ENCODE measurements around the gene IDH2.
A peak's percentile ranks its signal among the peaks of the same experiment; 100 is the strongest.

The IDH2 gene

GRCh38 chr15:90062462-90062932, 39.8 kb downstream of the IDH2 start:
- DNase-seq: peak; percentile 76

GRCh38 chr15:90062023-90062442, 40.2 kb downstream of the IDH2 start:
- peak; percentile 76 for DNase-seq

GRCh38 chr15:90060797-90061196, 41.5 kb downstream of the IDH2 start:
- DNase-seq: no peak

DNA sequence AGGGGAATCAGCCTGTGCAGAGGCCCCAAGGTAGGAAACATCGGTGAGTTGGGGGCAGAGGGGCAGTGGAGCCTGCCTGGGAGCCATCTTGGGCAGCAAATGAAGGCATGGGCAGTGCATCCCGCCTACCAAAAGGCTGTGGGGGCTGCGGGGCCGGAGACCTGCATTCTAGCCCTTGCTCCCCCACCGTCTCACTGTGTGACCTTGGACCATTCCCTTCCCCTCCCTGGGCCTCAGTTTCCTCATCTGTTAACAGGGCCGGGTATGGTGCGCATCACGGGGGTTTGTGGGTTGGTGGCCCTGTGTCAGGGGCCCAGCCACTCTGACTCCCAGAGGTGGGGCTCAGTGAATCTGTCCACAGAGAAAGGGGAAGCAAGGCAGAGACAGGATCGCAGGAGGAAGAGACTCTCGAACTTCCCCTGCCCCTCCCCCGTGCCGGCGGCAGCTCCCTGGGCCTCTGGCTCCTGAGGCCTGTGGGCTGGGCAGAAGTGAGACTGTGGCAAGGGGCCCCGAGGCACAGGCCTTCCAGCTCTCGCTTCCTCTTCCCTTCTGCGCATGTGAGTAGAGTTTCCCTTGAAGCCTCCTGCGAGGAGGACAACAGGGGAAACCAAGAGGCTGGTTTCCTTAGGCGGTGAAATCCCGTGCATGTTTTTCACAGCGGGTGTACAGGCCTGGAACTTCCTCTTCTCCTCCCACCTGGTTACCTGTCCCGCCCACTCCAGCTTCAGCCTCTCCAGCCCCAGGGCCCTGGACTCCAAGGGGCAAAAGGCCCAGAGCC, 42.9 kb downstream of the IDH2 start:
- no peak for DNase-seq

GRCh38 chr15:90058775-90059174, 43.5 kb downstream of the IDH2 start:
- no peak for DNase-seq

DNA sequence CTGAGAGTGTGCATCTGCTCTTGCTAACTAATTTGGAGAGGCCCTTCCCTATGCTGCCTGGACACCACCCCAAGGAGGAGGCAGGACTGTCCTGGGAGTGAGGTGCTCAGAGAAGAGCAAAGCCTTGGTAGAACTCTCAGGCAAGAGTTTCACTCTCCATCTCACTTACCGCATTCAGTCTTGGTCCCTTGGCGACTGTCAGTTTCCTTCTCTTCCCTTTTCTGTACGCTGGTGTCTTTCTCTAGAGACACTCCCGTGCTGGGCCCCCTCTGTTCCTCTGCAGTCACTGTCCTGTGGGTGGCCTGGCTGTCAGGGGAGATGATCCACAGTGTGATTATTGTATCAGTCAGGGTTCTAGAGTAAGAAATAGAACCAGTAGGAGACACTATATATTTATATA, 44.0 kb downstream of the IDH2 start:
- DNase-seq: no peak

- DNase-seq: no peak
These were observed 45.7 kb downstream of the IDH2 start for GRCh38 chr15:90056529-90056928.

GRCh38 chr15:90055182-90055581, 47.1 kb downstream of the IDH2 start:
- DNase-seq: no peak

DNA sequence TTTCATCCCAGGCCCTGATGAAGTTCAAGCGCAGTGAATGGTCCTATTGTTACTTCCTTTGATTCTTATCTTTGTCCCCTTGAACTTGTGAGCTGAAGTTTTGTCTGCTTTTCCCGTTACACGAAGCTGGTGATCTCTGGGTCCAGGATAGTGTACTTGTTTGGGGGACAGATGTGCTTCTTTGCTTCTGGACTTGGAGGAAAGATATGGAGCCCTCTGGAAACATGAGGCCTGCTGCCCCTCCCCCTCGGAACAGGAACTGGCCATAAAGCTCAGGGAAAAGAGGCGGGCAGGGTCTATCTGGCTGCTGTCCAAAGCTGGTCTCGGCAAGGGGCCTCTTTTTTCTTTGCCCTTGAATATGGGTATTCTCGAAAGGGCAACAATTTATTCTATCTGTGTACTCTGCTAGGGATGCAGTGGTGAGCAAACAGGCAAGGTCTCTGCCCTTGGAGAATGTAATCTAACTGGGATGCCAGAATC, 47.6 kb downstream of the IDH2 start:
- no peak for DNase-seq

GRCh38 chr15:90053685-90054466, 48.4 kb downstream of the IDH2 start:
- no peak for DNase-seq

GRCh38 chr15:90051874-90052273, 50.4 kb downstream of the IDH2 start:
- no peak for DNase-seq

DNA sequence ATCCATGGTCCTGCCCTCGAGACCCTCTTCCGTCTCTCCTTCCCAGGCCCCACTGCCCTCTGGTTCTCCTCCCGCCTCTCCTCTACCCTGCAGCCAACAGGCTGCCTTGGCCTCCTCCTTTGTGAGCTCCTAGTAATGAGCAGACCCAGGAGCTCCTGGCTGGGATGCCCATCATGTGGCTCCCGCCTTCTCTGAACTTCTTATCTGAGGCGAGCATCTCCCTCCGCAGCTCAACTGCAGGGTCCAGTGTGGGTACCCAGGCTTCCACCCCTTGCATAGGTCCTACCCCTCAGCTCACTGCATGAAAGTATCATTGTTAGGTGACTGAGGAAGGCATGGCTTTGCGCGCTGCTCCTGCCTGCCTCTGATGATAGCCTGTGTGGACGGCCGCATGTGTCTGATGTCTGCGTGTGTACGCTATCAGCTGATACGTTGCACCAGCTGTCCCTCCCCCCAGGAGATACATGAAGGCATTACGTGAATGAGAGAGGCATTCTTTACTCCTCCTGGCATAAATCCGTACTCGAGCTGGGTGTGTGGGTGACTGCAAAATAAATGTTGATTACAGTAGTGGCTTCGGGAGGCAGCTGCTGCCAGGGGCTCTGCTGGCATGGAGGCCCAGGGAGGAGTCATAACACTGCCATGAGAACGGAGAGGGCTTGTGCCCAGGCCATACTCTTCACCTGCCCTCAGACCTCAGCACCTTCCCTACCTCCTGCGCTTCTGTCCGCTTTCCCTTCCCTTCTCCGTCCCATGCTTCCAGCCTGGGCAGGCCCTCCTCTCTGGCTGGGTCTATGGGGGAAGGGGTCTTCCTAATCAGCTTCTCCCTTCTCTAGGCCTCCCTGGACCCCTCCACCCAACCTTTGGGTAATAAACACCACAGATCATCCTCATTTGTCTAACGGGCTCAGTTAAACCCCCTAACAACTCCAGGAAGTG, 52.3 kb downstream of the IDH2 start:
- no peak for DNase-seq

GRCh38 chr15:90049030-90049429, 53.2 kb downstream of the IDH2 start:
- DNase-seq: no peak

DNA sequence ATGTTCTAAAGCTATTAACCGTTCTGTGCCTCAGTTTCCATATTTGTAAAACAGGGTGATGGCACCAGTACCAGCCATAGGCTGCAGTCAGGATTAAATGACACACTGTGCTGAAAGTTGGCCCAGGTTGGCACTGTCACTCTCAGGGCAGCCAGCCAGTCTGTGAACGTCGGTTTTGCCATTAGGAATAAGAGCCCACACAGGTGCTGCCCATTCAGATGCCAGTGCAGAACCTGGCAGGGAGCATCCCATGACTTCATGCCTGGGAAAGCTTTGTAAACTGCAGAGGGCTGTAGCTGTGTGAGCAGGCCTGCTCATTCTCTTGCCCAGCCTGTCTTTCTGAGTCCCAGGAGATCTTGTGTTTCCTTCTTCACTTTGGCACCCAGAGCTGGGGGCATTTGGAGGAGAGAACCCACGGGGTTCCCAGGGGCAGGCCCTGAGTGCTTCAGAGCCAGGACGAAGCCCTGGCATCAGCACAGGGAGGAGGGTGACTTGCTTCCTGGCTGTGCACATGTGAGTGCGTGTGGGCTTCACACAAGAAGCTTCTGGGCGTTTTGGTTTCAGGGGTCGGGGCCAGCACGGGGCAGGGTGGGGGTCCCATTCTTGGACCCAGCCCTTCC, 54.2 kb downstream of the IDH2 start:
- DNase-seq: no peak

DNA sequence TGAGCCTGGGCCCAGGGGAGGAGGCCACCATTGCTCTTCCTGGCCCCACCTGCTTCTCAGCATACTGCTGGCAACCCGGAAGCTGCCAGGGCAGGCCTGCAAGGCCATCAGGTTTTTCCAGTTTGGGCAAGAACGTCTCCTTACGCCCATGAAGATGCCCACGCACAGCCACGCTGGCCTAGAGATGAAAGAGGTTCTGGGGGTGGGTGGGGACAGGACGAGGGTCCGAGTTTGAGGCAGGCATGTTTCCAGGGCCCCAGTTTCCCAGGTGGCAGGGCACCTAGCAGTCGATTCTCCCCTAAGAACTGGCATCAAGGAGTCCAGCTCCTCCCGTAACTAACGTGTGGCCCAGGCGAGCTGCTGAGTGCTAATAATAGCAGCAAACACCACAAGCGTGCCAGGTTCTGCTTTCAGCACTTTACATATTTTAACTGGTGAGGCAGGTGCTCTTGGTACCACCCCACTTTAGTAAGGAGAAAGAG, 55.3 kb downstream of the IDH2 start:
- DNase-seq: peak; percentile 76

DNA sequence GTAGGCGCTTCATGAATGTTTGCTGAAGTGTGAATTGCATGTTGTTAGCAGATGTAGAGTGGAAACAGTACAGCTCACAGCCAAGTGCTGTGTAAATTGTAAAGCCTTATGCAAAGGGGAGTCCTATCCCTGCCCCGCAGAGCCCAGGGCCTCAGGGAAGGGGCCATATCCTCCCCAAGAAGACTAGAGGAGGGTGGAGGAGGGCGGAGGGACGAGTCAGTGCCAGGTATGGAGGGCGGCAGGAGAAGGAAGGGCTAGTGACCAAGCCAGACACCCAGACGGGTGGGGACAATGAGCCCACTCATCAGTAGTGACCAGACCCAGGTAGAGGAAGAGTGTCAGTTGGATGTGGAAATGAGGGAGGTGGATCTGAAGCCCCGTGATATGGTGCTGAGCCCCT, 56.0 kb downstream of the IDH2 start:
- no peak for DNase-seq

DNA sequence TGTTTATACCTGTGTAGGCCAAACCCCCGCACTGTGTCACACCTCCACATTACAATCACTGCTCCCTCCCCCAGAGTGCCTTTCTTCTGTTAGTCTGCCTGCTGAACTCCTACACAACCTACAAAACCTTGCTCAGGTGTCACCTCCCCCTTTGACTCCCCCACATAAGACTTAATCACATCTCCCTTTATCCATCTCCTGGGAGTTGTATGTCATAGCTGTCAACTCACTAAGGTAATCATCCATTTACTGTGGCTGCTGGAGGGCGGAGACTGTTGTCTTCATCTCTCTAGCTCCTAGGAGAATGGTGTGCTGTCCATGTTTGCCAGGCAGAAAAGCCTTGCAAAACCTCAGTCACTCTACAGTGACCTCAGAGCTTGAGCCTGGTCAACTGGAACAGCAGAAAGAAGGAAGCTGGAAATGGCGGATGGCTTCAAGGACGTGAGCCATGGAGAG, 57.3 kb downstream of the IDH2 start:
- no peak for DNase-seq

DNA sequence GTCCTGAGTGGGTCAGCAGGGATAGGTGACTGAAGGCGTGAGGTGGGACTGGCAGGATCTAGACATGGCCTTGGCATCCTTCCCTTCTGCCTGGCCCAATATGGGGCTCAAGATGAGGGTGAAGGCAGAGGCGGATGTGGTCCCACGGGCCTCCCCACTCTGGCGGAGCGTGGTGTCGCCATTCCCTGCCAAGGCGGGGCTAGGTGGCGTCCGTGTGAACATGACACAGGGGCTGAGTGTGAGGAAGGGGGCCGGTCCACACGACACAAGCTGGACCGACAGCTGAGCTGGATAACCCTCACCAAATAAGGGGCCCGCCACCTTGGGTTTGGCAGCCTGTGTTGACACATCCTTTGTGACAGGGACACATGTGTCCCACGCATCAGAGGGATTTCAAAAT, 58.1 kb downstream of the IDH2 start:
- DNase-seq: no peak

GRCh38 chr15:90043530-90044010, 58.7 kb downstream of the IDH2 start:
- no peak for DNase-seq

GRCh38 chr15:90042766-90043529, 59.3 kb downstream of the IDH2 start:
- no peak for DNase-seq

- no peak for DNase-seq
These were observed 59.9 kb downstream of the IDH2 start for GRCh38 chr15:90042356-90042755.

Data from NCI-H187 treated with DMSO at 0.1 percent for 48 hours (cell line).